Measurements from ENCODE around the gene COLEC12.

Gene COLEC12

GRCh38 chr18:274313-274712 is 226.2 kb downstream of the COLEC12 start:
- no peak for DNase-seq (ENCODE audit: low read depth, low spot score)
- H3K4me3 ChIP-seq (ENCODE audit: low read length), result no peak overlapping the region

GRCh38 chr18:273525-273924 is 227.0 kb downstream of the COLEC12 start:
- no peak for DNase-seq (ENCODE audit: low read depth, low spot score)
- no peak overlapping the region for H3K4me3 ChIP-seq (ENCODE audit: low read length)

GRCh38 chr18:272650-273049 is 227.9 kb downstream of the COLEC12 start:
- DNase-seq (ENCODE audit: low read depth, low spot score), result no peak
- H3K4me3 ChIP-seq (ENCODE audit: low read length), result no peak overlapping the region

- no peak overlapping the region for H3K4me3 ChIP-seq (ENCODE audit: low read length)
Observed at GRCh38 chr18:269480-270095, 230.9 kb downstream of the COLEC12 start.

GRCh38 chr18:267688-268552 is 232.6 kb downstream of the COLEC12 start, which contains the start of gene THOC1:
THOC1 (minus strand) TSS chr18:268047; CDS start chr18:268019, 28 bp downstream.
- peak; percentile 93 for DNase-seq (ENCODE audit: low read depth, low spot score)
- H3K4me3 ChIP-seq (ENCODE audit: low read length), result peak within 1 kb of the TSS; percentile 93

More at GRCh38 chr18:269480-270095, 230.9 kb downstream of the COLEC12 start:
- no peak for DNase-seq (ENCODE audit: low read depth, low spot score)

GRCh38 chr18:267380-267687 is 233.2 kb downstream of the COLEC12 start:
- peak; percentile 51 for DNase-seq (ENCODE audit: low read depth, low spot score)
- H3K4me3 ChIP-seq (ENCODE audit: low read length), result peak overlapping the region; percentile 93

All from Jurkat, Clone E6-1 (cell line).